NCI-H1092 (cell line): ENCODE measurements around the gene C1QTNF2.
A peak's percentile ranks its signal among the peaks of the same experiment; 100 is the strongest.
"Not testable (repeated sequence)": the region's sequence is repeated elsewhere in the genome, so short reads cannot be mapped to it uniquely, and the experiment has no call there.

Source experiments
- DNase-seq: peaks from one replicate; lab custom pipeline; 2025; lab: John Stamatoyannopoulos, UW

C1QTNF2 gene

GRCh38 chr5:160342413-160342941, 27.9 kb downstream of the C1QTNF2 start:
- DNase-seq: no peak

- no peak for DNase-seq
These were observed 29.0 kb downstream of the C1QTNF2 start for GRCh38 chr5:160341309-160341870.

- not testable (repeated sequence) for DNase-seq
These were observed 29.9 kb downstream of the C1QTNF2 start for GRCh38 chr5:160340513-160340912.

GRCh38 chr5:160339406-160340130, 30.9 kb downstream of the C1QTNF2 start:
- DNase-seq: no peak

- DNase-seq: not testable (repeated sequence)
These were observed 35.7 kb downstream of the C1QTNF2 start for GRCh38 chr5:160334716-160335115.

GRCh38 chr5:160333721-160334120, 36.7 kb downstream of the C1QTNF2 start:
- DNase-seq: no peak

GRCh38 chr5:160330212-160330611, 40.2 kb downstream of the C1QTNF2 start:
- DNase-seq: no peak

- no peak for DNase-seq
These were observed 42.6 kb downstream of the C1QTNF2 start for GRCh38 chr5:160327818-160328217.

GRCh38 chr5:160326981-160327380, 43.4 kb downstream of the C1QTNF2 start:
- DNase-seq: no peak

- DNase-seq: no peak
These were observed 44.7 kb downstream of the C1QTNF2 start for GRCh38 chr5:160325716-160326115.

- no peak for DNase-seq
These were observed 45.5 kb downstream of the C1QTNF2 start for GRCh38 chr5:160324886-160325285.

- DNase-seq: no peak
These were observed 52.0 kb downstream of the C1QTNF2 start for GRCh38 chr5:160318409-160318808.

GRCh38 chr5:160317434-160317833, 53.0 kb downstream of the C1QTNF2 start:
- DNase-seq: no peak

GRCh38 chr5:160315968-160316367, 54.5 kb downstream of the C1QTNF2 start:
- DNase-seq: no peak

- DNase-seq: no peak
These were observed 57.3 kb downstream of the C1QTNF2 start for GRCh38 chr5:160312960-160313727.

- DNase-seq: peak; percentile 41
These were observed 58.1 kb downstream of the C1QTNF2 start, which contains the start of gene CCNJL for GRCh38 chr5:160312134-160312959. Gene CCNJL, minus strand, starts transcription at chr5:160312564. Its CDS starts 641 bp downstream, at chr5:160311923.

GRCh38 chr5:160311491-160312133, 58.8 kb downstream of the C1QTNF2 start:
- DNase-seq: no peak

- DNase-seq: no peak
These were observed 59.7 kb downstream of the C1QTNF2 start for GRCh38 chr5:160310552-160311295.

- no peak for DNase-seq
These were observed 60.3 kb downstream of the C1QTNF2 start for GRCh38 chr5:160310140-160310539.

- no peak for DNase-seq
These were observed 63.7 kb downstream of the C1QTNF2 start for GRCh38 chr5:160306696-160307095.

- DNase-seq: no peak
These were observed 65.1 kb downstream of the C1QTNF2 start for GRCh38 chr5:160305319-160305718.
